CD4-positive, alpha-beta T cell (primary cell): ENCODE data around the gene ANKLE2. TPM values are rescaled to one million over a fixed set of nuclear protein-coding genes. Genes with fewer than 3 reads are reported as not detected.

Source experiments
- ATAC-seq: fragments of 200-7000 bp; cut with Tn5 transposase; one replicate; pipeline ENCODE4 v1.10.0; 2022; ENCODE audit warnings: mild to moderate bottlenecking; ENCODE audit not compliant: poor library complexity
- CTCF ChIA-PET: fragments of 350-600 bp; sonication (Branson Sonifier 250); formaldehyde crosslinking; loops from one replicate; lab custom pipeline; 2021; ENCODE audit warnings: antibody characterized with exemption, inconsistent platforms; lab: Charles Lee
- POLR2A ChIA-PET: fragments of 350-600 bp; sonication (Branson Sonifier 250); formaldehyde crosslinking; loops from one replicate; lab custom pipeline; 2021; ENCODE audit warnings: antibody characterized with exemption, inconsistent platforms; lab: Charles Lee
- DNase-seq, 14 experiments: peaks; one replicate each; pipeline ENCODE4 v3.0.0-alpha.2; 2013 to 2020; ENCODE audit warnings: mixed read lengths in 2 of 14
- H3K27ac ChIP-seq, 2 donors: one replicate each; pipeline versions ENCODE4 v1.5.1 to v1.7.0; 2013; ENCODE audit warnings: low read length in 2 of 2, low read depth in 1 of 2, mild to moderate bottlenecking in 1 of 2
- H3K27me3 ChIP-seq, 2 experiments: 1 replicate in 1 of 2; 2 replicates in 1 of 2; pipeline versions ENCODE4 v1.6.1 to v1.7.0; 2013; ENCODE audit warnings: low read length in 2 of 2, control low read depth in 1 of 2, mild to moderate bottlenecking in 1 of 2, moderate library complexity in 1 of 2; ENCODE audit not compliant: insufficient read depth in 2 of 2, control insufficient read depth in 1 of 2
- H3K36me3 ChIP-seq: one replicate; pipeline ENCODE4 v1.6.1; 2013; ENCODE audit warnings: low read length, control low read depth; ENCODE audit not compliant: insufficient read depth
- H3K4me1 ChIP-seq: one replicate; pipeline ENCODE4 v1.6.1; 2013; ENCODE audit warnings: low read length, control low read depth; ENCODE audit not compliant: insufficient read depth
- H3K4me3 ChIP-seq: one replicate; pipeline ENCODE4 v1.5.1; 2013; ENCODE audit warnings: mild to moderate bottlenecking, low read length, moderate library complexity
- H3K9me3 ChIP-seq, 2 experiments: 1 replicate in 1 of 2; 2 replicates in 1 of 2; pipeline versions ENCODE4 v1.6.1 to v1.7.0; 2013; ENCODE audit warnings: low read length in 2 of 2, mild to moderate bottlenecking in 2 of 2, control low read depth in 1 of 2, moderate library complexity in 1 of 2; ENCODE audit not compliant: control insufficient read depth in 1 of 2, insufficient read depth in 1 of 2
- H3K27ac Mint-ChIP-seq: one replicate; pipeline ENCODE4 v1.8.0; 2020; ENCODE audit warnings: mixed read lengths
- H3K27me3 Mint-ChIP-seq: one replicate; pipeline ENCODE4 v1.8.0; 2021; ENCODE audit warnings: mixed read lengths
- H3K36me3 Mint-ChIP-seq: one replicate; pipeline ENCODE4 v1.8.0; 2021; ENCODE audit warnings: low read depth, mixed read lengths
- H3K4me1 Mint-ChIP-seq: one replicate; pipeline ENCODE4 v1.8.0; 2021; ENCODE audit warnings: low read depth, mixed read lengths
- H3K4me3 Mint-ChIP-seq: one replicate; pipeline ENCODE4 v1.8.0; 2020; ENCODE audit warnings: mild to moderate bottlenecking, mixed read lengths
- H3K9me3 Mint-ChIP-seq: one replicate; pipeline ENCODE4 v1.8.0; 2020; ENCODE audit warnings: mixed read lengths
- CTCF ChIP-seq: fragments of 200-600 bp; IDR thresholded peaks from one replicate; pipeline ENCODE4 v1.8.0; 2022; ENCODE audit warnings: antibody characterized with exemption, mild to moderate bottlenecking
- intact Hi-C, 2 experiments: fragments of 100-400 bp; cut with DNase I in 1 of 2; cut with micrococcal nuclease in 1 of 2; formaldehyde crosslinking; loops; one replicate each; pipeline versions ENCODE4 v1.15.1 to v1.9.0; 2023 to 2025; cut with DNase I, micrococcal nuclease
- total RNA-seq, 174 experiments: library from RNA in 2 of 174; stranded (reverse) in 2 of 174; gene quantifications; one replicate each; pipeline ENCODE4 v1.2.3 and lab custom pipeline; 2021 to 2026

The ANKLE2 gene
- total RNA-seq, 2 experiments from 2014 or later = 61.7 to 65.7 TPM

GRCh38 chr12:132718644-132719043, 43.0 kb downstream of the ANKLE2 start:
- Histone ChIP-seq H3K4me1 (peaks cover 4% of the 10 kb centered on the region), H3K27me3 (no peaks in the 10 kb centered on the region), H3K4me3 (no peak overlapping the region), H3K9me3 (no peaks in the 10 kb centered on the region), H3K36me3 (peaks cover 77% of the 10 kb centered on the region), H3K27ac (no peak overlapping the region)
- intact Hi-C loops = loop anchor here in 1 of 2 experiments (10.0 kb wide), 1 partner anchor 316 kb away; the partner anchor contains the start of gene ZNF84
- H3K27ac Mint-ChIP-seq = no peak overlapping the region
- ChIA-PET CTCF (no interaction called here), POLR2A (no interaction called here)
- H3K4me1 Mint-ChIP-seq = no peaks in the 10 kb centered on the region
- no peak for ATAC-seq
- H3K4me3 Mint-ChIP-seq = no peak overlapping the region
- DNase-seq = peak in 1 of 14 experiments; percentile 13
- no peak for TF ChIP-seq CTCF
- H3K36me3 Mint-ChIP-seq = peaks cover 61% of the 10 kb centered on the region
- no peaks in the 10 kb centered on the region for H3K9me3 Mint-ChIP-seq
- no peaks in the 10 kb centered on the region for H3K27me3 Mint-ChIP-seq

GRCh38 chr12:132717531-132718387, 43.9 kb downstream of the ANKLE2 start:
- Histone ChIP-seq H3K9me3 (no peaks in the 10 kb centered on the region), H3K36me3 (peaks cover 70% of the 10 kb centered on the region), H3K4me3 (no peak overlapping the region), H3K27ac (no peak overlapping the region), H3K4me1 (peaks cover 9% of the 10 kb centered on the region), H3K27me3 (no peaks in the 10 kb centered on the region)
- ATAC-seq = no peak
- no peak overlapping the region for H3K4me3 Mint-ChIP-seq
- H3K27ac Mint-ChIP-seq = no peak overlapping the region
- POLR2A ChIA-PET = interaction anchor here (0.6 kb wide), 1 partner anchor 70 kb away, joined by 3 read pairs; no protein-coding TSS in a partner anchor
- no peak for TF ChIP-seq CTCF
- CTCF ChIA-PET = no interaction called here
- DNase-seq = peak in 1 of 14 experiments; percentile 21
- intact Hi-C loops = loop anchor here in 1 of 2 experiments (10.0 kb wide), 1 partner anchor 317 kb away; the partner anchor contains the start of gene ZNF84
- H3K27me3 Mint-ChIP-seq = no peaks in the 10 kb centered on the region
- peaks cover 57% of the 10 kb centered on the region for H3K36me3 Mint-ChIP-seq
- H3K9me3 Mint-ChIP-seq = no peaks in the 10 kb centered on the region
- no peaks in the 10 kb centered on the region for H3K4me1 Mint-ChIP-seq

GRCh38 chr12:132717011-132717410, 44.6 kb downstream of the ANKLE2 start:
- TF ChIP-seq CTCF = no peak
- Histone ChIP-seq H3K4me3 (no peak overlapping the region), H3K9me3 (no peaks in the 10 kb centered on the region), H3K4me1 (peaks cover 16% of the 10 kb centered on the region), H3K36me3 (peaks cover 67% of the 10 kb centered on the region), H3K27me3 (no peaks in the 10 kb centered on the region), H3K27ac (no peak overlapping the region)
- Mint-ChIP-seq H3K36me3 (peaks cover 56% of the 10 kb centered on the region), H3K27me3 (no peaks in the 10 kb centered on the region), H3K4me3 (no peak overlapping the region), H3K9me3 (no peaks in the 10 kb centered on the region), H3K27ac (no peak overlapping the region), H3K4me1 (peaks cover 4% of the 10 kb centered on the region)
- POLR2A ChIA-PET = interaction anchor here (0.6 kb wide), 1 partner anchor 69 kb away, joined by 3 read pairs; no protein-coding TSS in a partner anchor
- intact Hi-C loops = loop anchor here in 1 of 2 experiments (10.0 kb wide), 1 partner anchor 318 kb away; the partner anchor contains the start of gene ZNF84
- CTCF ChIA-PET = no interaction called here
- ATAC-seq (no peak), DNase-seq (peak in 1 of 14 experiments; percentile 16)
